ENCODE data around the gene DNAJC12.

Gene DNAJC12

DNA sequence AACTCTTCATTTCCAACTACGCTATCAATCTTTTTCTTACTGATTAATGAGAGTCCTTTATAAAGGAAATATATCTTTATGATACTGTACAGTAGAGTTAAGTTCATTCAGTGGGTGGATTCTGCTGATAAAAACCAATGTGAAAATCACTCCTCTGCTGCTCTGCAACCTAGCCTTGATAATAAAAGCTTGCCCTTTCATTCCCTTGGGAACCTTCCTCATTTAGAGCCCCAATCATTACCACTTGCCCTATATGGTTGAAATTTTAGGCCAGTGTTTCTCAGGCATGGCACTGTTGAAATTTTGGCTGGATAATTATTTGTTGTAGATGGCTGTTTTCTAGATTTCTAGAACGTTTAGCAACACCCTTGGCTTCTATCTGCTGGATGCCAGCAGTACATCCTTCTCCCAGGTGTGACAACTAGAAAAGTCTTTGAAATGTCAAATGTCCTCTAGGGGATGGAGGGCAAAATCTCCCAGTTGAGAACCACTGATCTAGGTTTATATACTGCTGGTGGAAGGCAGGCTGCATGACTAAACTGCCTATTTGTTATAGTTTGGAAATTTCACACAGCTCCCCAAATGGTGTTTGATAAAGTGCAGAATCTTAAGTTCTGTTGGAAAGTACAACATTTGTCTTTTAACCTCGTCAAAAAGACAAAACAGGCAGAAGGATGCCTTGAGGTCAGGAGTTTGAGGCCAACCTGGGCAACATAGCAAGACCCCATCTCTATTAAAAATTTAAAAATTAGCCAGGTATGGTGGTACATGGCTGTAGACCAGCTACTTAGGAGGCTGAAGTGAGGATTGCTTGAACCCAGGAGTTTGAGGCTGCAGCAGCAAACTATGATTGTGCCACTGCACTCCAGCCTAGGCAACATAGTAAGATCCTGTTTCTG is 37.6 kb upstream of the DNAJC12 start:
- TF ChIP-seq, protein P1, sequence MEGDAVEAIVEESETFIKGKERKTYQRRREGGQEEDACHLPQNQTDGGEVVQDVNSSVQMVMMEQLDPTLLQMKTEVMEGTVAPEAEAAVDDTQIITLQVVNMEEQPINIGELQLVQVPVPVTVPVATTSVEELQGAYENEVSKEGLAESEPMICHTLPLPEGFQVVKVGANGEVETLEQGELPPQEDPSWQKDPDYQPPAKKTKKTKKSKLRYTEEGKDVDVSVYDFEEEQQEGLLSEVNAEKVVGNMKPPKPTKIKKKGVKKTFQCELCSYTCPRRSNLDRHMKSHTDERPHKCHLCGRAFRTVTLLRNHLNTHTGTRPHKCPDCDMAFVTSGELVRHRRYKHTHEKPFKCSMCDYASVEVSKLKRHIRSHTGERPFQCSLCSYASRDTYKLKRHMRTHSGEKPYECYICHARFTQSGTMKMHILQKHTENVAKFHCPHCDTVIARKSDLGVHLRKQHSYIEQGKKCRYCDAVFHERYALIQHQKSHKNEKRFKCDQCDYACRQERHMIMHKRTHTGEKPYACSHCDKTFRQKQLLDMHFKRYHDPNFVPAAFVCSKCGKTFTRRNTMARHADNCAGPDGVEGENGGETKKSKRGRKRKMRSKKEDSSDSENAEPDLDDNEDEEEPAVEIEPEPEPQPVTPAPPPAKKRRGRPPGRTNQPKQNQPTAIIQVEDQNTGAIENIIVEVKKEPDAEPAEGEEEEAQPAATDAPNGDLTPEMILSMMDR (IDR thresholded peaks at IDR 0.05; ENCODE audit: low read depth, low read length): no peak
- DNase-seq (ENCODE audit: extremely low read depth, low read depth): no peak

DNA sequence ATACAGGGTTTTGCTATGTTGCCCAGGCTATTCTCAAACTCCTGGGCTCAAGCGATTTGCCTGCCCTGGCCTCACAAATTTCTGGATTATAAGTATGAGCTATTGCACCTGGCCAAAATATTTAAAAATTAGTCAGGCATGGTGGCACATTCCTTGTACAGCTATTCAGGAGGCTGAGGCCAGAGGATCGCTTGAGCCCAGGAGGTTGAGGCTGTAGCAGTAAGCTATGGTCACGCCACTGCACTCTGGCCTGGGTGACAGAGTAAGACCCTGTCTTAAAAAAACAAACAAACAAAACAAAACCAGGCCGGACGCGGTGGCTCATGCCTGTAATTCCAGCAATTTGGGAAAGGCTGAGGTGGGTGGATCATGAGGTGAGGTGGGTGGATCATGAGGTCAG is 32.0 kb upstream of the DNAJC12 start:
- TF ChIP-seq, protein P1 (IDR thresholded peaks at IDR 0.05; ENCODE audit: low read depth, low read length): no peak
- DNase-seq (ENCODE audit: extremely low read depth, low read depth): no peak

DNA sequence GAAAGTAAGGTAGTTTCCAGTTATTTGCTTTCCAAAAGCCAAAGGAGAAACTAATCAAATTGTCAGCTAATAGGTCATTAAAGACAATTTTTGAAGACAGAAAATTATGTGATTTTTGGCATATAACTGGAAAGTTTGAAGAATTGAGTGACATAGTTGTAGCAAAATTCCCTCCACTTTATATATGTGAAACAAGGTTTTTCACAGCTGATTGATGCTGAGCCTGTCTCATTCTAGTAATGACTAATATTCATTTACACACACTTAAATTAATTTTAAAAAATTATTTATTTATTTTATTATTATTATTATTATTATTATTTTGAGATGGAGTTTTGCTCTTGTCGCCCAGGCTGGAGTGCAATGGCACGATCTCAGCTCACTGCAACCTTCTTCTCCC is 30.1 kb upstream of the DNAJC12 start:
- TF ChIP-seq, protein P1 (IDR thresholded peaks at IDR 0.05; ENCODE audit: low read depth, low read length): no peak
- no peak for DNase-seq (ENCODE audit: extremely low read depth, low read depth)

DNA sequence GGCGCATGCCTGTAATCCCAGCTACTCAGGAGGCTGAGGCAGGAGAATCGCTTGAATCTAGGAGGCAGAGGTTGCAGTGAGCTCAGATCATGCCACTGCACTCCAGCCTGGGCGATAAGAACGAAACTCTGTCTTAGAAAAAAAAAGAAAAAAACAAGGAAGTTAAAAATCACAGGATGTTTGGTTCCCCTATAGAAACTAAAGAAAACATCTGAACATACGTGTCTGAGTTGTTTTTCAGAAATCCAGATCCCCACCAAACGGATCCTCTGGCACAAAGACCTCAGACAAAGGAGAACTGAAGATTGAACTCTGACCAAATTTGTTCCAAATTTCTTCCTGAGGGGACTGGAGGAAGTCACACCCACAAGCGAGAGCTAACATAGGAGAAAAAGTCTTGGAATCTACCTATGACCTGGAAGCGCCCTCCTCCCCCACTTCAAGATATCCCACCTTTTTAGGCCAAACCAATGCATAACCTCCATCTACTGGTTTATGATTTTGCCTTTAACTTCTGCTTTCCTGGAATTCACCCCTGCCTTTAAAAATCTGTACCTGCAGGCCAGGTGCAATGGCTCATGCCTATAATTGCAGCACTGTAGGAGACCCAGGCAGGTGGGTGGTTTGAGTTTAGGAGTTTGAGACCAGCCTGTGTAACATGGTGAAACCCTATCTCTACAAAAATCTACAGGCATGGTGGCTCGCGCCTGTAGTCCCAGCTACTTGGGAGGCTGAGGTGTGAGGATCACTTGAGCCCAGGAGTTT is 26.8 kb upstream of the DNAJC12 start:
- no peak for DNase-seq (ENCODE audit: extremely low read depth, low read depth)
- TF ChIP-seq, protein P1 (IDR thresholded peaks at IDR 0.05; ENCODE audit: low read depth, low read length): no peak

DNA sequence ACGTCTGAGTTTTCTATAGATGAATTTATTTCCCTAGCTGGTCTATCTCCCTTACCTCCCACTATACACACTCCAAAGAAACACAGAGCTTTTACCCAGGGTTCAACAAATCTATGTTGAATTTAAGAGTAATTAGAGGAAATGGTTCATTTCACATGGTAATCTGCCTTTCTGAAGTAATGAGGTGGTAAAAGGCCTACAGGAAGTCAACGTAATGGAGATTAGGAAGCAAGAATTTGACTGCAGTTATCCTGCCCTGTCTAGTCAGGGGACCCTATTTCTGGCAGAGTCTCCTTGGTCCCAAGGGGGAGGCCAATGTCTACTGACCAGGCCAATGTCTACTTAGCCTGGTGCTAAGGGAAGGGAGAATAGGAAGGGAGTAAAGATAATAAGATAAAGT is 25.1 kb upstream of the DNAJC12 start:
- no peak for DNase-seq (ENCODE audit: extremely low read depth, low read depth)
- TF ChIP-seq, protein P1 (IDR thresholded peaks at IDR 0.05; ENCODE audit: low read depth, low read length): no peak

DNA sequence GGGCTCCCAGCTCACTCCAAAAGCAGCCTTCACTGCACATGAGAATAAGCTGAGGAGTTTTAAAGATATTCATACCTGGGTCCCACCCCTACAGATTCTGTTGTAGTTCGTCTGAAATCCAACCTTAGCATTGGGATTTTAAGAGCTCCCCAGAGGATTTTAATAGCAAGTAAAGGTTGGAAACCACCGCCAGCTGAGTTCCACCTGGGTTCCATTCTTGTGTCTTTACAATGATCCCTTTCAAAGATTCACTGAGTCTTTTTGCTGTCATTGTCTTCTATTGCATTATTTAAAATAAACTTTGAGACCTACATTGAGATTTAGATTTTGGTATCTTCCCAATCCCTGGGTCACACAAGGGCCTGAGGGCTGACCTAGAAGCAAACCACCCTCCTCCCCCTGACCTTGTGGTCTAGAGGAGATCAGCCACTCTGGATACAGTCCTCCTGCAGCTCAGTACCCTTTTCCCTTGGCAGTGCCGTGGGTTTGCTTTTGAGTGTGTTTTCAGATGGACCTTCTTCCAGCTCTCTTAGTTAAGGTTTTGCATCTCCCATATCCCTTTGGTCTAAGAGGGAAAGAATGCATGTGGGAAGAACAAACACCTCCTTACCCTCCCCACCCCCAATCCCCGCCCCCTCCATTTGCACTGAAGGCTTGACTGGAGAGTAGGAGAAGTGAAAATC is 23.9 kb upstream of the DNAJC12 start:
- DNase-seq (ENCODE audit: extremely low read depth, low read depth): no peak
- TF ChIP-seq, protein P1 (IDR thresholded peaks at IDR 0.05; ENCODE audit: low read depth, low read length): no peak
